Neutrophil (primary cell): ENCODE results near the gene PNO1.
A peak's percentile ranks its signal among the peaks of the same experiment; 100 is the strongest.

Source experiments
- H3K27ac ChIP-seq: fragments of 200-600 bp; sonication (generic); 2 replicates; pipeline ENCODE4 v1.5.1; 2016; ENCODE audit warnings: mild to moderate bottlenecking, moderate library complexity
- H3K27me3 ChIP-seq: fragments of 200-600 bp; sonication (generic); 2 replicates; pipeline ENCODE4 v1.6.0; 2016; ENCODE audit warnings: mild to moderate bottlenecking
- H3K36me3 ChIP-seq: fragments of 200-600 bp; sonication (generic); 2 replicates; pipeline ENCODE4 v1.5.1; 2017
- H3K4me1 ChIP-seq, 2 experiments: fragments of 200-600 bp in 1 of 2; sonication (generic) in 1 of 2; 1 replicate in 1 of 2; 2 replicates in 1 of 2; pipeline versions ENCODE4 v1.5.1 to v1.6.1; 2013 to 2016; ENCODE audit warnings: low read depth in 1 of 2, low read length in 1 of 2, mild to moderate bottlenecking in 1 of 2, moderate library complexity in 1 of 2; ENCODE audit not compliant: control insufficient read depth in 1 of 2, insufficient read depth in 1 of 2
- H3K4me3 ChIP-seq, 2 experiments: fragments of 200-600 bp in 1 of 2; sonication (generic) in 1 of 2; 1 replicate in 1 of 2; 2 replicates in 1 of 2; pipeline ENCODE4 v1.5.1; 2013 to 2016; ENCODE audit warnings: low read depth in 1 of 2, low read length in 1 of 2, mild to moderate bottlenecking in 1 of 2, moderate library complexity in 1 of 2
- H3K9me3 ChIP-seq: fragments of 200-600 bp; sonication (generic); 2 replicates; pipeline ENCODE4 v1.5.1; 2016
- CTCF ChIP-seq: fragments of 200-600 bp; sonication (generic); IDR thresholded peaks from 2 replicates; pipeline ENCODE4 v1.5.1; 2016; ENCODE audit warnings: antibody characterized with exemption

The PNO1 gene

GRCh38 chr2:68157002-68157401 lies 686 bp upstream of the PNO1 start:
- TF ChIP-seq CTCF = no peak
- Histone ChIP-seq H3K36me3 (no peaks in the 10 kb centered on the region), H3K4me3 (peak overlapping the region; percentile 87 to 91), H3K27me3 (no peaks in the 10 kb centered on the region), H3K27ac (peak overlapping the region; percentile 87), H3K4me1 (peaks cover 21 to 27% of the 10 kb centered on the region in 2 experiments), H3K9me3 (no peaks in the 10 kb centered on the region)

- peaks cover 6% of the 10 kb centered on the region for H3K36me3 ChIP-seq
- no peaks in the 10 kb centered on the region for H3K27me3 ChIP-seq
- TF ChIP-seq CTCF = no peak
- H3K27ac ChIP-seq = peak overlapping the region; percentile 87
- H3K9me3 ChIP-seq = no peaks in the 10 kb centered on the region
- H3K4me3 ChIP-seq = peak overlapping the region; percentile 87 to 91
- peaks cover 21 to 27% of the 10 kb centered on the region in 2 experiments for H3K4me1 ChIP-seq
Measured at GRCh38 chr2:68158134-68158447, 403 bp downstream of the PNO1 start.

- peaks cover 6% of the 10 kb centered on the region for H3K36me3 ChIP-seq
- no peak for TF ChIP-seq CTCF
Measured at GRCh38 chr2:68163641-68164040, 6.0 kb downstream of the PNO1 start.

GRCh38 chr2:68167186-68167585 lies 9.5 kb downstream of the PNO1 start:
- H3K27me3 ChIP-seq = no peaks in the 10 kb centered on the region
- no peak overlapping the region for H3K4me3 ChIP-seq
- no peak overlapping the region for H3K27ac ChIP-seq
- H3K36me3 ChIP-seq = peaks cover 6% of the 10 kb centered on the region
- TF ChIP-seq CTCF = no peak
- H3K9me3 ChIP-seq = no peaks in the 10 kb centered on the region
- H3K4me1 ChIP-seq = peaks cover 0 to 10% of the 10 kb centered on the region in 2 experiments

More at GRCh38 chr2:68163641-68164040, 6.0 kb downstream of the PNO1 start:
- peaks cover under 1 to 5% of the 10 kb centered on the region in 2 experiments for H3K4me1 ChIP-seq
- H3K27ac ChIP-seq = no peak overlapping the region
- H3K4me3 ChIP-seq = no peak overlapping the region
- H3K27me3 ChIP-seq = no peaks in the 10 kb centered on the region
- H3K9me3 ChIP-seq = no peaks in the 10 kb centered on the region

- Histone ChIP-seq H3K9me3 (no peaks in the 10 kb centered on the region), H3K4me3 (no peak overlapping the region), H3K36me3 (no peaks in the 10 kb centered on the region), H3K27ac (no peak overlapping the region), H3K4me1 (peaks cover 20 to 31% of the 10 kb centered on the region in 2 experiments), H3K27me3 (no peaks in the 10 kb centered on the region)
- no peak for TF ChIP-seq CTCF
Measured at GRCh38 chr2:68169308-68169707, 11.6 kb downstream of the PNO1 start.

GRCh38 chr2:68171146-68171545 lies 13.5 kb downstream of the PNO1 start:
- Histone ChIP-seq H3K4me3 (no peak overlapping the region), H3K27ac (peak overlapping the region; percentile 73), H3K27me3 (no peaks in the 10 kb centered on the region), H3K4me1 (peaks cover 23 to 40% of the 10 kb centered on the region in 2 experiments), H3K9me3 (no peaks in the 10 kb centered on the region), H3K36me3 (no peaks in the 10 kb centered on the region)
- no peak for TF ChIP-seq CTCF
